Endometrium (tissue), 2 donors: Measurements from ENCODE around the gene FPGS.
"Not testable (repeated sequence)": the region's sequence is repeated elsewhere in the genome, so short reads cannot be mapped to it uniquely, and the experiment has no call there.

ENCODE experiments used
- FAIRE-seq: peaks from 2 replicates; lab custom pipeline; 2012; peaks lifted over from hg19 to GRCh38; lab: Jason Lieb, UNC
- donor health status: control.
- donor health status: control.

FPGS gene

GRCh38 chr9:127771570-127772189 is 31.0 kb upstream of the FPGS start:
- FAIRE-seq: no peak

- no peak for FAIRE-seq
Observed at GRCh38 chr9:127772603-127773002, 30.1 kb upstream of the FPGS start.

- no peak for FAIRE-seq
Observed at GRCh38 chr9:127773272-127773671, 29.4 kb upstream of the FPGS start.

GRCh38 chr9:127773981-127774380 is 28.7 kb upstream of the FPGS start:
- no peak for FAIRE-seq

GRCh38 chr9:127776195-127776923 is 26.3 kb upstream of the FPGS start:
- FAIRE-seq: no peak

- no peak for FAIRE-seq
Observed at GRCh38 chr9:127776924-127777289, 25.8 kb upstream of the FPGS start.

- FAIRE-seq: no peak
Observed at GRCh38 chr9:127777368-127777980, 25.2 kb upstream of the FPGS start.

- FAIRE-seq: no peak
Observed at GRCh38 chr9:127778280-127779135, 24.2 kb upstream of the FPGS start, which contains the start of gene SH2D3C. Gene SH2D3C, minus strand, starts transcription at chr9:127778666. Its CDS starts 39 bp downstream, at chr9:127778627.

- FAIRE-seq: no peak
Observed at GRCh38 chr9:127779136-127779981, 23.3 kb upstream of the FPGS start.

GRCh38 chr9:127780126-127780885 is 22.4 kb upstream of the FPGS start:
- no peak for FAIRE-seq

GRCh38 chr9:127780909-127781308 is 21.8 kb upstream of the FPGS start:
- FAIRE-seq: not testable (repeated sequence)

- no peak for FAIRE-seq
Observed at GRCh38 chr9:127781806-127782205, 20.9 kb upstream of the FPGS start.

GRCh38 chr9:127783111-127784008 is 19.3 kb upstream of the FPGS start:
- FAIRE-seq: no peak

- FAIRE-seq: no peak
Observed at GRCh38 chr9:127785023-127785932, 17.4 kb upstream of the FPGS start.

- FAIRE-seq: no peak
Observed at GRCh38 chr9:127785933-127786772, 16.5 kb upstream of the FPGS start, which contains the start of gene CDK9. Gene CDK9, plus strand, starts transcription at chr9:127786034. Its CDS starts 115 bp downstream, at chr9:127786149.

GRCh38 chr9:127786773-127787104 is 15.9 kb upstream of the FPGS start:
- FAIRE-seq: no peak

GRCh38 chr9:127788337-127789011 is 14.2 kb upstream of the FPGS start:
- no peak for FAIRE-seq
